ENCODE results near the gene HAL.

GRCh38 chr12:96000858-96001257, 4.7 kb upstream of the HAL start:
- TF ChIP-seq EZH2 (IDR thresholded peaks at IDR 0.05; ENCODE audit: low read length, unreplicated experiment) (no peak), CTCF (conservative IDR thresholded peaks at IDR 0.05; ENCODE audit: low read depth, low read length) (no peak), EZH2phosphoT487 (IDR thresholded peaks at IDR 0.05; ENCODE audit: borderline replicate concordance, low read length) (no peak)

Measured in PC-3 (cell line).